MCF 10A (cell line): ENCODE measurements around the gene MAP10. TPM values are rescaled to one million over a fixed set of nuclear protein-coding genes. Genes with fewer than 3 reads are reported as not detected.

ENCODE experiments used
- BruUV-seq: library from RNA; stranded (reverse); fragments of 400-500 nt; replicated peaks from 2 replicates; lab custom pipeline; 2021; lab: Mats Ljungman, UMichigan
- CTCF ChIA-PET: fragments of 300-600 bp; sonication (Branson Sonifier 250); formaldehyde crosslinking; extraction: SDS; loops from one replicate; lab custom pipeline; 2021; ENCODE audit warnings: antibody characterized with exemption, inconsistent platforms; lab: Yijun Ruan, JAX
- POLR2A ChIA-PET: fragments of 300-600, 350-650 bp; sonication (Branson Sonifier 250); formaldehyde crosslinking; extraction: SDS; loops from one replicate; lab custom pipeline; 2020; ENCODE audit warnings: antibody characterized with exemption, inconsistent platforms; lab: Yijun Ruan, JAX
- DNase-seq: peaks from one replicate; pipeline ENCODE4 v3.0.0-alpha.2; 2018; ENCODE audit not compliant: unreplicated experiment
- H3K27ac Mint-ChIP-seq: one replicate; pipeline ENCODE4 v1.8.0; 2022; ENCODE audit warnings: mild to moderate bottlenecking, low read depth, mixed read lengths; ENCODE audit not compliant: unreplicated experiment
- H3K27me3 Mint-ChIP-seq: one replicate; pipeline ENCODE4 v1.8.0; 2022; ENCODE audit warnings: mixed read lengths; ENCODE audit not compliant: insufficient read depth, unreplicated experiment
- H3K36me3 Mint-ChIP-seq: one replicate; pipeline ENCODE4 v1.8.0; 2022; ENCODE audit warnings: mild to moderate bottlenecking, moderate library complexity, mixed read lengths; ENCODE audit not compliant: insufficient read depth, unreplicated experiment
- H3K4me1 Mint-ChIP-seq: one replicate; pipeline ENCODE4 v1.8.0; 2022; ENCODE audit warnings: mixed read lengths; ENCODE audit not compliant: insufficient read depth, unreplicated experiment
- H3K4me3 Mint-ChIP-seq: one replicate; pipeline ENCODE4 v1.8.0; 2022; ENCODE audit warnings: mild to moderate bottlenecking, moderate library complexity, mixed read lengths; ENCODE audit not compliant: unreplicated experiment
- H3K9me3 Mint-ChIP-seq: one replicate; pipeline ENCODE4 v1.8.0; 2022; ENCODE audit warnings: mixed read lengths; ENCODE audit not compliant: unreplicated experiment
- intact Hi-C: fragments of 100-400 bp; cut with micrococcal nuclease; formaldehyde crosslinking; loops from 2 replicates; pipeline ENCODE4 v1.14.1; 2022
- total RNA-seq: library from RNA; stranded (reverse); gene quantifications from 2 replicates; pipeline ENCODE4 v1.2.3, GENCODE V29; 2022
- TF ChIP-seq, protein P1 (sequence below): fragments of 200-600 bp; IDR thresholded peaks from one replicate; pipeline ENCODE4 v1.8.0; 2022; ENCODE audit warnings: antibody characterized with exemption, mild to moderate bottlenecking; ENCODE audit not compliant: unreplicated experiment

The MAP10 gene
- total RNA-seq, 1 experiment from 2014 or later = not detected

- Mint-ChIP-seq H3K4me3 (no peak overlapping the region), H3K9me3 (no peaks in the 10 kb centered on the region), H3K4me1 (peaks cover 22% of the 10 kb centered on the region), H3K27me3 (no peaks in the 10 kb centered on the region), H3K27ac (no peak overlapping the region), H3K36me3 (no peaks in the 10 kb centered on the region)
- no peak for DNase-seq
- CTCF ChIA-PET = no interaction called here
- TF ChIP-seq, protein P1, sequence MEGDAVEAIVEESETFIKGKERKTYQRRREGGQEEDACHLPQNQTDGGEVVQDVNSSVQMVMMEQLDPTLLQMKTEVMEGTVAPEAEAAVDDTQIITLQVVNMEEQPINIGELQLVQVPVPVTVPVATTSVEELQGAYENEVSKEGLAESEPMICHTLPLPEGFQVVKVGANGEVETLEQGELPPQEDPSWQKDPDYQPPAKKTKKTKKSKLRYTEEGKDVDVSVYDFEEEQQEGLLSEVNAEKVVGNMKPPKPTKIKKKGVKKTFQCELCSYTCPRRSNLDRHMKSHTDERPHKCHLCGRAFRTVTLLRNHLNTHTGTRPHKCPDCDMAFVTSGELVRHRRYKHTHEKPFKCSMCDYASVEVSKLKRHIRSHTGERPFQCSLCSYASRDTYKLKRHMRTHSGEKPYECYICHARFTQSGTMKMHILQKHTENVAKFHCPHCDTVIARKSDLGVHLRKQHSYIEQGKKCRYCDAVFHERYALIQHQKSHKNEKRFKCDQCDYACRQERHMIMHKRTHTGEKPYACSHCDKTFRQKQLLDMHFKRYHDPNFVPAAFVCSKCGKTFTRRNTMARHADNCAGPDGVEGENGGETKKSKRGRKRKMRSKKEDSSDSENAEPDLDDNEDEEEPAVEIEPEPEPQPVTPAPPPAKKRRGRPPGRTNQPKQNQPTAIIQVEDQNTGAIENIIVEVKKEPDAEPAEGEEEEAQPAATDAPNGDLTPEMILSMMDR = no peak
- no TSS peak for BruUV-seq
- POLR2A ChIA-PET = no interaction called here
- intact Hi-C loops = no loop called here
Measured at GRCh38 chr1:232789651-232790050, 15.6 kb upstream of the MAP10 start.

- no peak overlapping the region for H3K27ac Mint-ChIP-seq
- ChIA-PET POLR2A (interaction anchor here (0.6 to 1.8 kb wide), 11 partner anchors 8 to 670 kb away, joined by 3 to 6 read pairs (median 4); no protein-coding TSS in a partner anchor), CTCF (interaction anchor here (0.5 to 3.4 kb wide), 21 partner anchors 10 to 1498 kb away, joined by 3 to 32 read pairs (median 4); partner anchors contain the start of gene SIPA1L2)
- H3K4me1 Mint-ChIP-seq = peaks cover 16% of the 10 kb centered on the region
- no TSS peak for BruUV-seq
- H3K9me3 Mint-ChIP-seq = no peaks in the 10 kb centered on the region
- no peak overlapping the region for H3K4me3 Mint-ChIP-seq
- DNase-seq = no peak
- intact Hi-C loops = no loop called here
- H3K36me3 Mint-ChIP-seq = no peaks in the 10 kb centered on the region
- TF ChIP-seq, protein P1 = no peak
- H3K27me3 Mint-ChIP-seq = no peaks in the 10 kb centered on the region
Measured at GRCh38 chr1:232792949-232793348, 12.3 kb upstream of the MAP10 start.

DNA sequence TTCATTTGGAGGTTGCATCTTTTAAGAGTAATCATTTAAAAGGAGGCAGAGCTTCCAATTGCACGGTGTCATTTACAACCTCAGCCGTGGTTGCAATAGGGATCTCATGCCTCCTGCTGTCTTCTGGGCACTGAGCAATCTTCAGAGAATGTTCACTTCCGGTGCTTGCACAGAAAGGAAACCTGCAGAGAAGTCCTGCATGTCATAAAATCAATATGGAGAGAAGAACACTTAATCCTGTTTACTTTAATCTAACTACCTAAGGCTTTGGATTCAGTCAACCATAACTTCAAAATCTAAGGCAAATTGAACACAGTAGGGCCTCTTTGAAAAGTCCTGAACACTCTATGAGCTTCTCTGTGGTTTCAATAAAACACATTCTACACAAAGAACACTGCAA is 11.3 kb upstream of the MAP10 start:
- H3K4me3 Mint-ChIP-seq = no peak overlapping the region

GRCh38 chr1:232795497-232796053 is 9.6 kb upstream of the MAP10 start:
- intact Hi-C loops = loop anchor here (2.0 kb wide), 1 partner anchor 157 kb away; no protein-coding TSS in a partner anchor

More for the DNA sequence above, 11.3 kb upstream of the MAP10 start:
- BruUV-seq = no TSS peak
- ChIA-PET CTCF (interaction anchor here (0.5 to 3.4 kb wide), 37 partner anchors 9 to 926 kb away, joined by 3 to 32 read pairs (median 4); partner anchors contain the start of gene SIPA1L2), POLR2A (interaction anchor here (0.7 to 1.8 kb wide), 17 partner anchors 8 to 164 kb away, joined by 3 to 6 read pairs (median 4); partner anchors contain the start of gene SIPA1L2)
- Mint-ChIP-seq H3K4me1 (peaks cover 16% of the 10 kb centered on the region), H3K9me3 (no peaks in the 10 kb centered on the region), H3K27me3 (no peaks in the 10 kb centered on the region), H3K36me3 (no peaks in the 10 kb centered on the region), H3K27ac (no peak overlapping the region)
- TF ChIP-seq, protein P1 = peak; percentile 48
- DNase-seq = peak; percentile 86
- intact Hi-C loops = loop anchor here (1.0 to 2.0 kb wide), 2 partner anchors 159 kb away; no protein-coding TSS in a partner anchor

More at GRCh38 chr1:232795497-232796053, 9.6 kb upstream of the MAP10 start:
- no peaks in the 10 kb centered on the region for H3K27me3 Mint-ChIP-seq
- no peaks in the 10 kb centered on the region for H3K9me3 Mint-ChIP-seq
- no peak overlapping the region for H3K27ac Mint-ChIP-seq
- BruUV-seq = no TSS peak
- H3K36me3 Mint-ChIP-seq = no peaks in the 10 kb centered on the region
- CTCF ChIA-PET = interaction anchor here (0.7 to 1.3 kb wide), 3 partner anchors 157 to 258 kb away, joined by 3 to 4 read pairs (median 3); no protein-coding TSS in a partner anchor
- TF ChIP-seq, protein P1 = no peak
- H3K4me1 Mint-ChIP-seq = peaks cover 16% of the 10 kb centered on the region
- DNase-seq = no peak
- POLR2A ChIA-PET = interaction anchor here (1.0 to 1.2 kb wide), 3 partner anchors 8 to 280 kb away, joined by 3 read pairs; no protein-coding TSS in a partner anchor
- H3K4me3 Mint-ChIP-seq = no peak overlapping the region
